ENCODE results near the gene MEG3.

The MEG3 gene

GRCh38 chr14:100837805-100838350, 12.0 kb downstream of the MEG3 start:
- H3K4me2 ChIP-seq (ENCODE audit: low read depth, low read length, poor library complexity, severe bottlenecking), result no peak overlapping the region
- TF ChIP-seq EZH2phosphoT487 (IDR thresholded peaks at IDR 0.05; ENCODE audit: borderline replicate concordance), result no peak
- TF ChIP-seq, protein P1, sequence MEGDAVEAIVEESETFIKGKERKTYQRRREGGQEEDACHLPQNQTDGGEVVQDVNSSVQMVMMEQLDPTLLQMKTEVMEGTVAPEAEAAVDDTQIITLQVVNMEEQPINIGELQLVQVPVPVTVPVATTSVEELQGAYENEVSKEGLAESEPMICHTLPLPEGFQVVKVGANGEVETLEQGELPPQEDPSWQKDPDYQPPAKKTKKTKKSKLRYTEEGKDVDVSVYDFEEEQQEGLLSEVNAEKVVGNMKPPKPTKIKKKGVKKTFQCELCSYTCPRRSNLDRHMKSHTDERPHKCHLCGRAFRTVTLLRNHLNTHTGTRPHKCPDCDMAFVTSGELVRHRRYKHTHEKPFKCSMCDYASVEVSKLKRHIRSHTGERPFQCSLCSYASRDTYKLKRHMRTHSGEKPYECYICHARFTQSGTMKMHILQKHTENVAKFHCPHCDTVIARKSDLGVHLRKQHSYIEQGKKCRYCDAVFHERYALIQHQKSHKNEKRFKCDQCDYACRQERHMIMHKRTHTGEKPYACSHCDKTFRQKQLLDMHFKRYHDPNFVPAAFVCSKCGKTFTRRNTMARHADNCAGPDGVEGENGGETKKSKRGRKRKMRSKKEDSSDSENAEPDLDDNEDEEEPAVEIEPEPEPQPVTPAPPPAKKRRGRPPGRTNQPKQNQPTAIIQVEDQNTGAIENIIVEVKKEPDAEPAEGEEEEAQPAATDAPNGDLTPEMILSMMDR (conservative IDR thresholded peaks at IDR 0.05; ENCODE audit: low read length), result no peak
- H3K79me2 ChIP-seq (ENCODE audit: insufficient read depth, low read length), result no peaks in the 10 kb centered on the region
- H4K20me1 ChIP-seq (ENCODE audit: insufficient read depth, low read length, poor library complexity, severe bottlenecking), result no peaks in the 10 kb centered on the region
- no peaks in the 10 kb centered on the region for H3K9me2 ChIP-seq (replicated peaks; ENCODE audit: low read depth, low read length)
- no peak overlapping the region for H3K9ac ChIP-seq (ENCODE audit: low read depth, low read length, poor library complexity, severe bottlenecking)
- no peaks in the 10 kb centered on the region for H3K36me3 ChIP-seq (ENCODE audit: insufficient read depth, low read length)
- H3K27me3 ChIP-seq (ENCODE audit: insufficient read depth, low read length, poor library complexity, severe bottlenecking), result no peaks in the 10 kb centered on the region
- H3F3A ChIP-seq (ENCODE audit: low read depth), result no peaks in the 10 kb centered on the region
- H3K9me3 ChIP-seq (ENCODE audit: insufficient read depth, low read depth, low read length), result no peaks in the 10 kb centered on the region
- H3K4me1 ChIP-seq (ENCODE audit: insufficient read depth, low read length, poor library complexity, severe bottlenecking), result peaks cover 12% of the 10 kb centered on the region
- no peak overlapping the region for H2AFZ ChIP-seq (ENCODE audit: low read length)
- H3K4me3 ChIP-seq (ENCODE audit: low read length, poor library complexity, severe bottlenecking), result no peak overlapping the region

DNA sequence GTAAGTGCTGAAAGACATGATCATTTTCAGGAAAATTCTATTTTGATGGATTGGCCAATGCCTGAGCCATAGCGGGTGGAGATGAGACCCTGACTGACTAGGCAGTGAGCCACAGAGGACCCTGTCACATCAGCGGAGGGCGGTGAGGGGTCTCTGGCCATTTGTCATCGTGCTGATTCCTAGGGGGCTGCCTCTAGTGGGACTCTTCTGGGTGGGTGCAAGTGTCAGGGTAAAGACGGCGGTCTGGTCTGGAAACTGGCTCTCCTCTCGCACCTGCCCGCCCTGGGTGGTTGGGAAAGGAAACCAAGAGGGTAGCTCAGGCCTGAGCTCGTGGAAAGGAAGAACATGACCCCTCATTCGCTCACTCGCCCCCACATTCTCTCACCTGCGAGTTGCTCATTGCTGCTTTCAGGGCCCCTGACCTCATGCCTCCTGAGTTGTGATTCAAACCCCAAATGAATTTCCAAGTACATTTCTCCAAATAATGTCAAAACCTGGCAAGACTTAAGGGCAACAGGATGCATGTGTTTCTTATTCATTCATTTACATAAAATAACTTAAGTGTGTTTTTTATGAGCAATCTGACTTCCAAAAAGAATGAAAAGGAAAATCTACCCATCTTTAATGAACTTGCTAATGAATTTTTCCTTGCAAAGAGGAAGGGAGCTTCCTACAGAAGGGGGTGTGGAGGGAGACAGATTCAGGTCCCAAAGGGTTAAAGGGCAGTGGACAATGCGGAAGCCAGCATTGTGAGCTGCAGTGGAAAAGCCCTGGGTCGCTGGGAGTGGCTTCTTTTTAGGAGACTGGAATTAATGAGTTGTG, 12.8 kb downstream of the MEG3 start:
- no peak overlapping the region for H3K4me3 ChIP-seq (ENCODE audit: low read length, poor library complexity, severe bottlenecking)
- H3K4me2 ChIP-seq (ENCODE audit: low read depth, low read length, poor library complexity, severe bottlenecking), result no peak overlapping the region
- H3K9me3 ChIP-seq (ENCODE audit: insufficient read depth, low read depth, low read length), result no peaks in the 10 kb centered on the region
- H3K9me2 ChIP-seq (replicated peaks; ENCODE audit: low read depth, low read length), result no peaks in the 10 kb centered on the region
- no peak overlapping the region for H2AFZ ChIP-seq (ENCODE audit: low read length)
- no peaks in the 10 kb centered on the region for H3K79me2 ChIP-seq (ENCODE audit: insufficient read depth, low read length)
- H3K36me3 ChIP-seq (ENCODE audit: insufficient read depth, low read length), result no peaks in the 10 kb centered on the region
- peaks cover 19% of the 10 kb centered on the region for H3K4me1 ChIP-seq (ENCODE audit: insufficient read depth, low read length, poor library complexity, severe bottlenecking)
- no peaks in the 10 kb centered on the region for H4K20me1 ChIP-seq (ENCODE audit: insufficient read depth, low read length, poor library complexity, severe bottlenecking)
- H3K27me3 ChIP-seq (ENCODE audit: insufficient read depth, low read length, poor library complexity, severe bottlenecking), result no peaks in the 10 kb centered on the region
- no peak for TF ChIP-seq EZH2phosphoT487 (IDR thresholded peaks at IDR 0.05; ENCODE audit: borderline replicate concordance)
- TF ChIP-seq, protein P1 (conservative IDR thresholded peaks at IDR 0.05; ENCODE audit: low read length), result no peak
- H3K9ac ChIP-seq (ENCODE audit: low read depth, low read length, poor library complexity, severe bottlenecking), result no peak overlapping the region
- H3F3A ChIP-seq (ENCODE audit: low read depth), result no peaks in the 10 kb centered on the region

- H4K20me1 ChIP-seq (ENCODE audit: insufficient read depth, low read length, poor library complexity, severe bottlenecking), result no peaks in the 10 kb centered on the region
- no peak overlapping the region for H2AFZ ChIP-seq (ENCODE audit: low read length)
These were observed 13.3 kb downstream of the MEG3 start for GRCh38 chr14:100839315-100839585.

More at GRCh38 chr14:100839315-100839585, 13.3 kb downstream of the MEG3 start:
- TF ChIP-seq, protein P1 (conservative IDR thresholded peaks at IDR 0.05; ENCODE audit: low read length), result no peak
- TF ChIP-seq EZH2phosphoT487 (IDR thresholded peaks at IDR 0.05; ENCODE audit: borderline replicate concordance), result no peak
- H3F3A ChIP-seq (ENCODE audit: low read depth), result no peaks in the 10 kb centered on the region
- H3K9me2 ChIP-seq (replicated peaks; ENCODE audit: low read depth, low read length), result no peaks in the 10 kb centered on the region
- peaks cover 24% of the 10 kb centered on the region for H3K4me1 ChIP-seq (ENCODE audit: insufficient read depth, low read length, poor library complexity, severe bottlenecking)
- H3K9me3 ChIP-seq (ENCODE audit: insufficient read depth, low read depth, low read length), result no peaks in the 10 kb centered on the region
- no peaks in the 10 kb centered on the region for H3K79me2 ChIP-seq (ENCODE audit: insufficient read depth, low read length)
- no peak overlapping the region for H3K4me2 ChIP-seq (ENCODE audit: low read depth, low read length, poor library complexity, severe bottlenecking)
- H3K9ac ChIP-seq (ENCODE audit: low read depth, low read length, poor library complexity, severe bottlenecking), result no peak overlapping the region
- H3K4me3 ChIP-seq (ENCODE audit: low read length, poor library complexity, severe bottlenecking), result no peak overlapping the region
- no peaks in the 10 kb centered on the region for H3K36me3 ChIP-seq (ENCODE audit: insufficient read depth, low read length)
- H3K27me3 ChIP-seq (ENCODE audit: insufficient read depth, low read length, poor library complexity, severe bottlenecking), result no peaks in the 10 kb centered on the region

Data from Loucy (cell line).